ENCODE data around the gene NEBL. TPM values are rescaled to one million over a fixed set of nuclear protein-coding genes. Genes with fewer than 3 reads are reported as not detected.

Gene NEBL
- total RNA-seq, 4 donors from 2014 or later: 1.9 to 6.5 (median 2.4) TPM

- ATAC-seq: no peak
- WGBS, 2 donors (ENCODE audit: low coverage in 1 of 2): 56 to 87% methylated on average over 6 of the region's 6 CpGs
- no peak for TF ChIP-seq EP300 (IDR thresholded peaks at IDR 0.05)
- TF ChIP-seq POLR2AphosphoS5 (IDR thresholded peaks at IDR 0.05): no peak
- TF ChIP-seq CTCF (IDR thresholded peaks at IDR 0.05): no peak
- no peak for TF ChIP-seq POLR2A (IDR thresholded peaks at IDR 0.05)
Measured at GRCh38 chr10:20740120-20740519, 157.0 kb downstream of the NEBL start.

GRCh38 chr10:20737107-20737506, 160.0 kb downstream of the NEBL start:
- H3K36me3 ChIP-seq: no peaks in the 10 kb centered on the region
- H3K27me3 ChIP-seq: no peaks in the 10 kb centered on the region
- H3K4me3 ChIP-seq: no peak overlapping the region
- no peaks in the 10 kb centered on the region for H3K9me3 ChIP-seq
- no peaks in the 10 kb centered on the region for H3K4me1 ChIP-seq
- 77 to 86% methylated on average over 6 of the region's 6 CpGs for WGBS, 2 donors (ENCODE audit: low coverage in 1 of 2)
- ATAC-seq: no peak
- H3K27ac ChIP-seq: no peak overlapping the region
- TF ChIP-seq POLR2A (IDR thresholded peaks at IDR 0.05): no peak
- TF ChIP-seq EP300 (IDR thresholded peaks at IDR 0.05): no peak
- TF ChIP-seq POLR2AphosphoS5 (IDR thresholded peaks at IDR 0.05): no peak
- no peak for TF ChIP-seq CTCF (IDR thresholded peaks at IDR 0.05)

More at GRCh38 chr10:20740120-20740519, 157.0 kb downstream of the NEBL start:
- Histone ChIP-seq H3K4me1 (no peaks in the 10 kb centered on the region), H3K36me3 (no peaks in the 10 kb centered on the region), H3K27me3 (no peaks in the 10 kb centered on the region), H3K9me3 (no peaks in the 10 kb centered on the region), H3K27ac (no peak overlapping the region), H3K4me3 (no peak overlapping the region)

Small RNA genes lying within 50 kb of the gene (small RNA-seq; reads per million reads assigned to genes)
- gene AL157398.1 (0 reads per million in 4 donors), gene MTND1P21 (0 reads per million in 4 donors)
